B cell (primary cell): Measurements from ENCODE around the gene PPP2R5C. TPM values are rescaled to one million over a fixed set of nuclear protein-coding genes. Genes with fewer than 3 reads are reported as not detected.

Experiments
- ATAC-seq: fragments of 200-7000 bp; cut with Tn5 transposase; one replicate; pipeline ENCODE4 v1.10.0; 2021; ENCODE audit warnings: low read depth, mild to moderate bottlenecking, moderate number of reproducible peaks, moderate library complexity
- CTCF ChIA-PET: fragments of 350-600 bp; sonication (Branson Sonifier 250); formaldehyde crosslinking; loops from one replicate; lab custom pipeline; 2021; ENCODE audit warnings: antibody characterized with exemption, inconsistent platforms; lab: Charles Lee
- POLR2A ChIA-PET: fragments of 350-600 bp; sonication (Branson Sonifier 250); formaldehyde crosslinking; loops from one replicate; lab custom pipeline; 2021; ENCODE audit warnings: antibody characterized with exemption; lab: Charles Lee
- DNase-seq: peaks from one replicate; pipeline ENCODE4 v3.0.0; 2013
- H2AFZ ChIP-seq: 2 replicates; pipeline ENCODE4 v1.6.1; 2012; ENCODE audit warnings: mild to moderate bottlenecking, low read depth, low read length; ENCODE audit not compliant: insufficient read depth, poor library complexity, severe bottlenecking
- H3K27ac ChIP-seq, 2 donors: 1 replicate in 1 of 2; 2 replicates in 1 of 2; pipeline ENCODE4 v1.5.1; 2012 to 2013; ENCODE audit warnings: low read length in 2 of 2, mild to moderate bottlenecking in 2 of 2, moderate library complexity in 1 of 2
- H3K27me3 ChIP-seq, 4 experiments: fragments of 200-600 bp in 1 of 4; sonication (generic) in 1 of 4; replicated peaks in 1 of 4; 1 replicate in 2 of 4; 2 replicates in 2 of 4; pipeline versions ENCODE4 v1.6.1 to v1.7.0; 2013 to 2016; ENCODE audit warnings: low read length in 3 of 4, mild to moderate bottlenecking in 2 of 4, mixed read lengths in 1 of 4, moderate library complexity in 1 of 4; ENCODE audit not compliant: insufficient read depth in 4 of 4, control insufficient read depth in 3 of 4; ENCODE audit errors: control extremely low read depth in 1 of 4
- H3K36me3 ChIP-seq, 2 experiments: replicated peaks in 1 of 2; 1 replicate in 1 of 2; 2 replicates in 1 of 2; pipeline versions ENCODE4 v1.6.1 to v1.7.1; 2013; ENCODE audit warnings: low read length in 1 of 2; ENCODE audit not compliant: insufficient read depth in 2 of 2, control insufficient read depth in 1 of 2; ENCODE audit errors: control extremely low read depth in 1 of 2, extremely low read depth in 1 of 2
- H3K4me1 ChIP-seq, 2 donors: fragments of 200-600 bp in 1 of 2; sonication (generic) in 1 of 2; 1 replicate in 1 of 2; 2 replicates in 1 of 2; pipeline versions ENCODE4 v1.5.1 to v1.6.1; 2013 to 2017; ENCODE audit warnings: low read length in 2 of 2; ENCODE audit not compliant: control insufficient read depth in 2 of 2, insufficient read depth in 2 of 2
- H3K4me2 ChIP-seq: replicated peaks from 2 replicates; pipeline ENCODE3; 2012; ENCODE audit warnings: mild to moderate bottlenecking, low read depth, low read length; ENCODE audit not compliant: poor library complexity, severe bottlenecking
- H3K4me3 ChIP-seq, 5 experiments: fragments of 200-600 bp in 1 of 5; sonication (generic) in 1 of 5; 1 replicate in 3 of 5; 2 replicates in 2 of 5; pipeline versions ENCODE4 v1.5.1 to v1.7.0; 2011 to 2016; ENCODE audit warnings: low read length in 4 of 5, mild to moderate bottlenecking in 4 of 5, low read depth in 2 of 5, control low read depth in 1 of 5, moderate library complexity in 1 of 5; ENCODE audit not compliant: insufficient read depth in 1 of 5; ENCODE audit errors: control extremely low read depth in 1 of 5, extremely low read depth in 1 of 5
- H3K79me2 ChIP-seq: fragments of 200-600 bp; sonication (generic); one replicate; pipeline ENCODE4 v1.6.0; 2016; ENCODE audit warnings: low read length; ENCODE audit not compliant: control insufficient read depth, insufficient read depth
- H3K9ac ChIP-seq: fragments of 200-600 bp; sonication (generic); 2 replicates; pipeline ENCODE4 v1.6.1; 2017; ENCODE audit warnings: mild to moderate bottlenecking, low read length, moderate library complexity
- H3K9me3 ChIP-seq, 3 donors: one replicate each; pipeline versions ENCODE4 v1.6.1 to v1.7.1; 2013; ENCODE audit warnings: low read length in 2 of 3; ENCODE audit not compliant: control insufficient read depth in 2 of 3, insufficient read depth in 1 of 3; ENCODE audit errors: control extremely low read depth in 1 of 3
- H4K20me1 ChIP-seq: 2 replicates; pipeline ENCODE4 v1.6.0; 2012; ENCODE audit warnings: mild to moderate bottlenecking, low read length; ENCODE audit not compliant: insufficient read depth, control insufficient read depth, poor library complexity, severe bottlenecking
- H3K27ac Mint-ChIP-seq: one replicate; pipeline ENCODE4 v1.8.0; 2021; ENCODE audit warnings: mixed read lengths
- H3K27me3 Mint-ChIP-seq: one replicate; pipeline ENCODE4 v1.8.0; 2021; ENCODE audit warnings: mixed read lengths
- H3K4me1 Mint-ChIP-seq: one replicate; pipeline ENCODE4 v1.8.0; 2021; ENCODE audit warnings: mixed read lengths
- H3K4me3 Mint-ChIP-seq: one replicate; pipeline ENCODE4 v1.8.0; 2021; ENCODE audit warnings: mixed read lengths
- H3K9me3 Mint-ChIP-seq: one replicate; pipeline ENCODE4 v1.8.0; 2022; ENCODE audit warnings: mixed read lengths; ENCODE audit not compliant: insufficient read depth
- CTCF ChIP-seq: fragments of 200-600 bp; IDR thresholded peaks from one replicate; pipeline ENCODE4 v1.8.0; 2022; ENCODE audit warnings: antibody characterized with exemption, mild to moderate bottlenecking
- EZH2 ChIP-seq: IDR thresholded peaks from 2 replicates; pipeline ENCODE4 v1.6.1; 2012; ENCODE audit warnings: borderline replicate concordance, low read depth, mild to moderate bottlenecking, moderate library complexity, low read length; ENCODE audit not compliant: insufficient read depth, poor library complexity, severe bottlenecking
- WGBS: methylation state at CpG from one replicate; pipeline ENCODE4 v1.1.5; 2013; ENCODE audit warnings: missing lambda C conversion rate; ENCODE audit not compliant: insufficient coverage; 5-methylcytosine and 5-hydroxymethylcytosine counted together
- intact Hi-C: fragments of 100-400 bp; cut with micrococcal nuclease; formaldehyde crosslinking; loops from one replicate; pipeline ENCODE4 v1.10.0; 2022
- polyA plus RNA-seq: library from polyadenylated mRNA; depleted of rRNA; stranded (reverse); fragments of >200 nt; gene quantifications from 2 replicates; pipeline ENCODE4 v1.2.3, GENCODE V29; 2012
- total RNA-seq, 2 donors: library from RNA; stranded (reverse); fragments of 120-200 nt in 1 of 2; gene quantifications; 1 replicate in 1 of 2; 2 replicates in 1 of 2; pipeline versions ENCODE4 v1.2.3 to v1.2.4, GENCODE V29; 2013 to 2022

PPP2R5C gene
- total and polyA plus RNA-seq, 2 donors (not counting 1 experiment from before 2014, with no cell fraction given), result 91.7 to 330 TPM

DNA sequence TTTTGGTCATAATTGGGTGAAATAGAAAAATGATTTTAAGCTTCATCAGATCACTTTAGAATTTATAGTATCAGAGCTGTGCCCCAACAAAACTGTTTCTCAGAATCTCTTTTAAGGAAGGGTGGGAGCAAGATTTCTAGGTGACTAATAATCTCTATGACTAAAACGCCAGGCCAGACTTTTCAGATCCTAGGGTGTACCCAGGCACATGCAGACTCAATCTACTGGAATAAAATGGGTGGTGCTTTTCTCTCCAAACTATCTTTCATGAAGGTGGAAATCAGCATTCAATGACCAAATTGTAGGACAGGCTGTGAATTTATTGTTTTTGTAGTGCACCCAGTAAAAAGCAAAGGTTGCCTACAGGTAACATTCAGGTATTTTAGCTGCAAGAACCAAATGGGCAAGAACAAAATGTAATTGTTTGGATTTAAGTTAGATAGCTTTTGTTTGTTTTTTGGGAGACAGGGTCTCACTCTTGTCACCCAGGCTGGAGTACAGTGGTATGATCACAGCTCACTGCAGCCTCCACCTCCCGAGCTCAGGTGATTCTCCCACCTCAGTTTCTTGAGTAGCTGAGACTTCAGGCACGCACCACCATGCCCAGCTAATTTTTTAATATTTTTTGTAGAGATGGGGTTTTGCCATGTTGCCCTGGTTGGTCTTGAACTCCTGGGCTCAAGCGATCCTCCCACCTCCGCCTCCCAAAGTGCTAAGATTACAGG, 49.5 kb downstream of the PPP2R5C start:
- H3K9me3 ChIP-seq, result peaks cover 0 to 1% (median 0%) of the 10 kb centered on the region in 3 donors
- no peaks in the 10 kb centered on the region for H3K9me3 Mint-ChIP-seq
- H3K27ac Mint-ChIP-seq, result peak overlapping the region; percentile 90
- H3K9ac ChIP-seq, result peak overlapping the region; percentile 98
- CTCF ChIA-PET, result interaction anchor here (2.4 to 6.4 kb wide), 4 partner anchors 8 to 41 kb away, joined by 9 to 53 read pairs (median 30); no protein-coding TSS in a partner anchor
- TF ChIP-seq CTCF, result no peak
- TF ChIP-seq EZH2, result no peak
- H3K4me3 ChIP-seq, result peak overlapping the region; percentile 80 to 100 (median 97)
- no CpG with 5 or more reads among the region's 5 CpGs for WGBS
- H3K4me3 Mint-ChIP-seq, result peak overlapping the region; percentile 92
- intact Hi-C loops, result loop anchor here (1.0 to 2.0 kb wide), 5 partner anchors 13 to 65 kb away; no protein-coding TSS in a partner anchor
- peaks cover 15% of the 10 kb centered on the region for H4K20me1 ChIP-seq
- peaks cover 76% of the 10 kb centered on the region for H3K79me2 ChIP-seq
- peaks cover 41 to 43% of the 10 kb centered on the region in 2 donors for H3K4me1 ChIP-seq
- no peaks in the 10 kb centered on the region for H3K27me3 Mint-ChIP-seq
- peak overlapping the region; percentile 95 to 100 for H3K27ac ChIP-seq
- no peaks in the 10 kb centered on the region for H3K27me3 ChIP-seq
- peaks cover 52% of the 10 kb centered on the region for H3K4me1 Mint-ChIP-seq
- ATAC-seq (no peak), DNase-seq (peak; percentile 4)
- peak overlapping the region; percentile 76 for H3K4me2 ChIP-seq
- no peak overlapping the region for H2AFZ ChIP-seq
- POLR2A ChIA-PET, result interaction anchor here (0.9 to 8.5 kb wide), 4 partner anchors 9 to 33 kb away, joined by 5 to 90 read pairs (median 16); no protein-coding TSS in a partner anchor
- H3K36me3 ChIP-seq, result peaks cover 0 to 38% of the 10 kb centered on the region in 2 experiments

- Histone ChIP-seq H4K20me1 (peaks cover 15% of the 10 kb centered on the region), H3K36me3 (peaks cover 0 to 43% of the 10 kb centered on the region in 2 experiments), H3K4me3 (no peak overlapping the region), H3K9me3 (no peaks in the 10 kb centered on the region), H3K79me2 (peaks cover 78% of the 10 kb centered on the region), H3K27me3 (no peaks in the 10 kb centered on the region), H3K4me2 (peak overlapping the region; percentile 76), H3K27ac (peak overlapping the region in 1 of 2 donors; percentile 95), H3K4me1 (peaks cover 41 to 43% of the 10 kb centered on the region in 2 donors), H3K9ac (no peak overlapping the region), H2AFZ (no peak overlapping the region)
- DNase-seq (no peak), ATAC-seq (no peak)
- H3K9me3 Mint-ChIP-seq, result no peaks in the 10 kb centered on the region
- 97% methylated on average over 8 of the region's 11 CpGs for WGBS
- peak overlapping the region; percentile 77 for H3K27ac Mint-ChIP-seq
- H3K4me1 Mint-ChIP-seq, result peaks cover 58% of the 10 kb centered on the region
- H3K4me3 Mint-ChIP-seq, result peak overlapping the region; percentile 79
- no peaks in the 10 kb centered on the region for H3K27me3 Mint-ChIP-seq
- CTCF ChIA-PET, result interaction anchor here (2.4 to 6.4 kb wide), 3 partner anchors 12 to 42 kb away, joined by 9 to 53 read pairs (median 44); no protein-coding TSS in a partner anchor
- no peak for TF ChIP-seq EZH2
- no peak for TF ChIP-seq CTCF
- intact Hi-C loops, result no loop called here
- POLR2A ChIA-PET, result interaction anchor here (8.5 kb wide), 1 partner anchor 13 kb away, joined by 90 read pairs; no protein-coding TSS in a partner anchor
Measured at GRCh38 chr14:101812071-101812470, 50.6 kb downstream of the PPP2R5C start.
